B cell (primary cell): ENCODE measurements around the gene NUP210L. TPM values are rescaled to one million over a fixed set of nuclear protein-coding genes. Genes with fewer than 3 reads are reported as not detected.

Experiments used
- ATAC-seq: fragments of 200-7000 bp; cut with Tn5 transposase; one replicate; pipeline ENCODE4 v1.10.0; 2021; ENCODE audit warnings: low read depth, mild to moderate bottlenecking, moderate number of reproducible peaks, moderate library complexity
- CTCF ChIA-PET: fragments of 350-600 bp; sonication (Branson Sonifier 250); formaldehyde crosslinking; loops from one replicate; lab custom pipeline; 2021; ENCODE audit warnings: antibody characterized with exemption, inconsistent platforms; lab: Charles Lee
- POLR2A ChIA-PET: fragments of 350-600 bp; sonication (Branson Sonifier 250); formaldehyde crosslinking; loops from one replicate; lab custom pipeline; 2021; ENCODE audit warnings: antibody characterized with exemption; lab: Charles Lee
- DNase-seq: peaks from one replicate; pipeline ENCODE4 v3.0.0; 2013
- H2AFZ ChIP-seq: 2 replicates; pipeline ENCODE4 v1.6.1; 2012; ENCODE audit warnings: mild to moderate bottlenecking, low read depth, low read length; ENCODE audit not compliant: insufficient read depth, poor library complexity, severe bottlenecking
- H3K27ac ChIP-seq, 2 donors: 1 replicate in 1 of 2; 2 replicates in 1 of 2; pipeline ENCODE4 v1.5.1; 2012 to 2013; ENCODE audit warnings: low read length in 2 of 2, mild to moderate bottlenecking in 2 of 2, moderate library complexity in 1 of 2
- H3K27me3 ChIP-seq, 4 experiments: fragments of 200-600 bp in 1 of 4; sonication (generic) in 1 of 4; replicated peaks in 1 of 4; 1 replicate in 2 of 4; 2 replicates in 2 of 4; pipeline versions ENCODE4 v1.6.1 to v1.7.0; 2013 to 2016; ENCODE audit warnings: low read length in 3 of 4, mild to moderate bottlenecking in 2 of 4, mixed read lengths in 1 of 4, moderate library complexity in 1 of 4; ENCODE audit not compliant: insufficient read depth in 4 of 4, control insufficient read depth in 3 of 4; ENCODE audit errors: control extremely low read depth in 1 of 4
- H3K36me3 ChIP-seq, 2 experiments: replicated peaks in 1 of 2; 1 replicate in 1 of 2; 2 replicates in 1 of 2; pipeline versions ENCODE4 v1.6.1 to v1.7.1; 2013; ENCODE audit warnings: low read length in 1 of 2; ENCODE audit not compliant: insufficient read depth in 2 of 2, control insufficient read depth in 1 of 2; ENCODE audit errors: control extremely low read depth in 1 of 2, extremely low read depth in 1 of 2
- H3K4me1 ChIP-seq, 2 donors: fragments of 200-600 bp in 1 of 2; sonication (generic) in 1 of 2; 1 replicate in 1 of 2; 2 replicates in 1 of 2; pipeline versions ENCODE4 v1.5.1 to v1.6.1; 2013 to 2017; ENCODE audit warnings: low read length in 2 of 2; ENCODE audit not compliant: control insufficient read depth in 2 of 2, insufficient read depth in 2 of 2
- H3K4me2 ChIP-seq: replicated peaks from 2 replicates; pipeline ENCODE3; 2012; ENCODE audit warnings: mild to moderate bottlenecking, low read depth, low read length; ENCODE audit not compliant: poor library complexity, severe bottlenecking
- H3K4me3 ChIP-seq, 5 experiments: fragments of 200-600 bp in 1 of 5; sonication (generic) in 1 of 5; 1 replicate in 3 of 5; 2 replicates in 2 of 5; pipeline versions ENCODE4 v1.5.1 to v1.7.0; 2011 to 2016; ENCODE audit warnings: low read length in 4 of 5, mild to moderate bottlenecking in 4 of 5, low read depth in 2 of 5, control low read depth in 1 of 5, moderate library complexity in 1 of 5; ENCODE audit not compliant: insufficient read depth in 1 of 5; ENCODE audit errors: control extremely low read depth in 1 of 5, extremely low read depth in 1 of 5
- H3K79me2 ChIP-seq: fragments of 200-600 bp; sonication (generic); one replicate; pipeline ENCODE4 v1.6.0; 2016; ENCODE audit warnings: low read length; ENCODE audit not compliant: control insufficient read depth, insufficient read depth
- H3K9ac ChIP-seq: fragments of 200-600 bp; sonication (generic); 2 replicates; pipeline ENCODE4 v1.6.1; 2017; ENCODE audit warnings: mild to moderate bottlenecking, low read length, moderate library complexity
- H3K9me3 ChIP-seq, 3 donors: one replicate each; pipeline versions ENCODE4 v1.6.1 to v1.7.1; 2013; ENCODE audit warnings: low read length in 2 of 3; ENCODE audit not compliant: control insufficient read depth in 2 of 3, insufficient read depth in 1 of 3; ENCODE audit errors: control extremely low read depth in 1 of 3
- H4K20me1 ChIP-seq: 2 replicates; pipeline ENCODE4 v1.6.0; 2012; ENCODE audit warnings: mild to moderate bottlenecking, low read length; ENCODE audit not compliant: insufficient read depth, control insufficient read depth, poor library complexity, severe bottlenecking
- H3K27ac Mint-ChIP-seq: one replicate; pipeline ENCODE4 v1.8.0; 2021; ENCODE audit warnings: mixed read lengths
- H3K27me3 Mint-ChIP-seq: one replicate; pipeline ENCODE4 v1.8.0; 2021; ENCODE audit warnings: mixed read lengths
- H3K4me1 Mint-ChIP-seq: one replicate; pipeline ENCODE4 v1.8.0; 2021; ENCODE audit warnings: mixed read lengths
- H3K4me3 Mint-ChIP-seq: one replicate; pipeline ENCODE4 v1.8.0; 2021; ENCODE audit warnings: mixed read lengths
- H3K9me3 Mint-ChIP-seq: one replicate; pipeline ENCODE4 v1.8.0; 2022; ENCODE audit warnings: mixed read lengths; ENCODE audit not compliant: insufficient read depth
- CTCF ChIP-seq: fragments of 200-600 bp; IDR thresholded peaks from one replicate; pipeline ENCODE4 v1.8.0; 2022; ENCODE audit warnings: antibody characterized with exemption, mild to moderate bottlenecking
- EZH2 ChIP-seq: IDR thresholded peaks from 2 replicates; pipeline ENCODE4 v1.6.1; 2012; ENCODE audit warnings: borderline replicate concordance, low read depth, mild to moderate bottlenecking, moderate library complexity, low read length; ENCODE audit not compliant: insufficient read depth, poor library complexity, severe bottlenecking
- WGBS: methylation state at CpG from one replicate; pipeline ENCODE4 v1.1.5; 2013; ENCODE audit warnings: missing lambda C conversion rate; ENCODE audit not compliant: insufficient coverage; 5-methylcytosine and 5-hydroxymethylcytosine counted together
- intact Hi-C: fragments of 100-400 bp; cut with micrococcal nuclease; formaldehyde crosslinking; loops from one replicate; pipeline ENCODE4 v1.10.0; 2022
- polyA plus RNA-seq: library from polyadenylated mRNA; depleted of rRNA; stranded (reverse); fragments of >200 nt; gene quantifications from 2 replicates; pipeline ENCODE4 v1.2.3, GENCODE V29; 2012
- total RNA-seq, 2 donors: library from RNA; stranded (reverse); fragments of 120-200 nt in 1 of 2; gene quantifications; 1 replicate in 1 of 2; 2 replicates in 1 of 2; pipeline versions ENCODE4 v1.2.3 to v1.2.4, GENCODE V29; 2013 to 2022

The NUP210L gene
- total and polyA plus RNA-seq, 2 donors (not counting 1 experiment from before 2014, with no cell fraction given) = 0.04 to 0.20 TPM

- no peak overlapping the region for H3K4me2 ChIP-seq
- DNase-seq = no peak
- ChIA-PET CTCF (no interaction called here), POLR2A (no interaction called here)
- H3K4me3 ChIP-seq = no peak overlapping the region
- intact Hi-C loops = no loop called here
- no peaks in the 10 kb centered on the region for H3K79me2 ChIP-seq
- no peaks in the 10 kb centered on the region for H3K27me3 ChIP-seq
- 80% methylated on average over 1 of the region's 3 CpGs for WGBS
- no peak overlapping the region for H3K27ac Mint-ChIP-seq
- H3K4me1 ChIP-seq = no peaks in the 10 kb centered on the region
- H3K4me3 Mint-ChIP-seq = no peak overlapping the region
- H3K36me3 ChIP-seq = no peaks in the 10 kb centered on the region
- no peak overlapping the region for H3K27ac ChIP-seq
- H3K9me3 ChIP-seq = no peaks in the 10 kb centered on the region
- no peak for TF ChIP-seq EZH2
- TF ChIP-seq CTCF = no peak
- H3K9me3 Mint-ChIP-seq = no peaks in the 10 kb centered on the region
- ATAC-seq = no peak
- no peaks in the 10 kb centered on the region for H4K20me1 ChIP-seq
- H2AFZ ChIP-seq = no peak overlapping the region
- H3K27me3 Mint-ChIP-seq = no peaks in the 10 kb centered on the region
- no peaks in the 10 kb centered on the region for H3K4me1 Mint-ChIP-seq
- H3K9ac ChIP-seq = no peak overlapping the region
These were observed 13.6 kb downstream of the NUP210L start for GRCh38 chr1:154141240-154141639.

- H3K27me3 ChIP-seq = no peaks in the 10 kb centered on the region
- no peak overlapping the region for H3K4me3 Mint-ChIP-seq
- no peak for TF ChIP-seq CTCF
- TF ChIP-seq EZH2 = no peak
- no peak overlapping the region for H3K27ac ChIP-seq
- H3K4me3 ChIP-seq = no peak overlapping the region
- H3K4me1 Mint-ChIP-seq = no peaks in the 10 kb centered on the region
- no peak overlapping the region for H2AFZ ChIP-seq
- intact Hi-C loops = no loop called here
- H3K4me1 ChIP-seq = no peaks in the 10 kb centered on the region
- H3K27me3 Mint-ChIP-seq = no peaks in the 10 kb centered on the region
- H3K9me3 Mint-ChIP-seq = no peaks in the 10 kb centered on the region
- H3K36me3 ChIP-seq = no peaks in the 10 kb centered on the region
- H3K27ac Mint-ChIP-seq = no peak overlapping the region
- no peak overlapping the region for H3K9ac ChIP-seq
- H3K4me2 ChIP-seq = no peak overlapping the region
- no peaks in the 10 kb centered on the region for H3K79me2 ChIP-seq
- H4K20me1 ChIP-seq = no peaks in the 10 kb centered on the region
- CTCF ChIA-PET = no interaction called here
- ATAC-seq (no peak), DNase-seq (no peak)
- H3K9me3 ChIP-seq = no peaks in the 10 kb centered on the region
- POLR2A ChIA-PET = interaction anchor here (1.0 kb wide), 1 partner anchor 43 kb away, joined by 3 read pairs; no protein-coding TSS in a partner anchor
- no CpG with 5 or more reads among the region's 3 CpGs for WGBS
These were observed 17.0 kb downstream of the NUP210L start for GRCh38 chr1:154137888-154138287.
